ENCODE results near the gene VSX2.
"Not testable (repeated sequence)": the region's sequence is repeated elsewhere in the genome, so short reads cannot be mapped to it uniquely, and the experiment has no call there.

Gene VSX2

GRCh38 chr14:74259513-74259912 is 20.3 kb downstream of the VSX2 start:
- no peak for DNase-seq (ENCODE audit: low read depth)

GRCh38 chr14:74260525-74261233 is 21.4 kb downstream of the VSX2 start:
- DNase-seq (ENCODE audit: low read depth) = no peak

- no peak for DNase-seq (ENCODE audit: low read depth)
Measured at GRCh38 chr14:74261288-74261687, 22.0 kb downstream of the VSX2 start.

GRCh38 chr14:74262076-74262475 is 22.8 kb downstream of the VSX2 start:
- DNase-seq (ENCODE audit: low read depth) = no peak

- no peak for DNase-seq (ENCODE audit: low read depth)
Measured at GRCh38 chr14:74263181-74263580, 23.9 kb downstream of the VSX2 start.

GRCh38 chr14:74263921-74264320 is 24.7 kb downstream of the VSX2 start:
- no peak for DNase-seq (ENCODE audit: low read depth)

- no peak for DNase-seq (ENCODE audit: low read depth)
Measured at GRCh38 chr14:74265301-74265965, 26.2 kb downstream of the VSX2 start.

- DNase-seq (ENCODE audit: low read depth) = no peak
Measured at GRCh38 chr14:74267588-74267987, 28.3 kb downstream of the VSX2 start.

GRCh38 chr14:74270382-74271177 is 31.3 kb downstream of the VSX2 start:
- not testable (repeated sequence) for DNase-seq (ENCODE audit: low read depth)

- DNase-seq (ENCODE audit: low read depth) = no peak
Measured at GRCh38 chr14:74271365-74271764, 32.1 kb downstream of the VSX2 start.

GRCh38 chr14:74275241-74275841 is 36.1 kb downstream of the VSX2 start:
- DNase-seq (ENCODE audit: low read depth) = no peak

- no peak for DNase-seq (ENCODE audit: low read depth)
Measured at GRCh38 chr14:74278080-74278479, 38.8 kb downstream of the VSX2 start.

GRCh38 chr14:74281069-74281468 is 41.8 kb downstream of the VSX2 start:
- no peak for DNase-seq (ENCODE audit: low read depth)

GRCh38 chr14:74286736-74287135 is 47.5 kb downstream of the VSX2 start:
- no peak for DNase-seq (ENCODE audit: low read depth)

- no peak for DNase-seq (ENCODE audit: low read depth)
Measured at GRCh38 chr14:74289801-74290200, 50.6 kb downstream of the VSX2 start.

GRCh38 chr14:74290415-74290814 is 51.2 kb downstream of the VSX2 start:
- DNase-seq (ENCODE audit: low read depth) = no peak

GRCh38 chr14:74292061-74292460 is 52.8 kb downstream of the VSX2 start:
- no peak for DNase-seq (ENCODE audit: low read depth)

- DNase-seq (ENCODE audit: low read depth) = no peak
Measured at GRCh38 chr14:74293606-74294005, 54.4 kb downstream of the VSX2 start.

GRCh38 chr14:74296037-74296467 is 56.8 kb downstream of the VSX2 start:
- DNase-seq (ENCODE audit: low read depth) = no peak

- no peak for DNase-seq (ENCODE audit: low read depth)
Measured at GRCh38 chr14:74297986-74298385, 58.7 kb downstream of the VSX2 start.

GRCh38 chr14:74299061-74299545 is 59.9 kb downstream of the VSX2 start:
- DNase-seq (ENCODE audit: low read depth) = no peak

GRCh38 chr14:74301594-74302151 is 62.4 kb downstream of the VSX2 start:
- no peak for DNase-seq (ENCODE audit: low read depth)

Measured in activated T-cell treated with anti-CD3 and anti-CD28 coated beads for 24 hours (primary cell).